Heart left ventricle (tissue), 16 donors: Measurements from ENCODE around the gene CALU. TPM values are rescaled to one million over a fixed set of nuclear protein-coding genes. Genes with fewer than 3 reads are reported as not detected.
A peak's percentile ranks its signal among the peaks of the same experiment; 100 is the strongest.

ENCODE experiments used
- ATAC-seq, 4 donors: fragments of 200-7000 bp; cut with Tn5 transposase; one replicate each; pipeline ENCODE4 v1.9.1; 2020 to 2022; ENCODE audit warnings: moderate library complexity in 4 of 4, mild to moderate bottlenecking in 3 of 4, moderate number of reproducible peaks in 1 of 4
- DNase-seq, 5 donors: peaks; one replicate each; pipeline ENCODE4 v3.0.0-alpha.2; 2020
- H3K27ac ChIP-seq, 12 donors: fragments of 200-600 bp; sonication (generic) in 4 of 12; one replicate each; pipeline versions ENCODE4 v1.5.0 to v1.8.0; 2016 to 2022; ENCODE audit warnings: mild to moderate bottlenecking in 2 of 12
- H3K27me3 ChIP-seq, 9 donors: fragments of 200-600 bp; sonication (generic) in 2 of 9; one replicate each; pipeline versions ENCODE4 v1.5.1 to v1.8.0; 2016 to 2022; ENCODE audit warnings: mild to moderate bottlenecking in 3 of 9
- H3K36me3 ChIP-seq, 9 donors: fragments of 200-600 bp; sonication (generic) in 2 of 9; one replicate each; pipeline versions ENCODE4 v1.5.0 to v1.8.0; 2018 to 2022; ENCODE audit warnings: mild to moderate bottlenecking in 2 of 9
- H3K4me1 ChIP-seq, 12 donors: fragments of 200-600 bp; sonication (generic) in 4 of 12; one replicate each; pipeline versions ENCODE4 v1.5.0 to v1.8.0; 2016 to 2022; ENCODE audit warnings: mild to moderate bottlenecking in 3 of 12
- H3K4me3 ChIP-seq, 12 donors: fragments of 200-600 bp; sonication (generic) in 4 of 12; one replicate each; pipeline versions ENCODE4 v1.5.0 to v1.8.0; 2017 to 2022; ENCODE audit warnings: mild to moderate bottlenecking in 9 of 12, moderate library complexity in 4 of 12
- H3K9me3 ChIP-seq, 12 donors: fragments of 200-600 bp; sonication (generic) in 4 of 12; one replicate each; pipeline versions ENCODE4 v1.5.0 to v1.8.0; 2016 to 2022; ENCODE audit warnings: mild to moderate bottlenecking in 1 of 12
- CTCF ChIP-seq, 12 donors: fragments of 200-600 bp; sonication (generic) in 4 of 12; IDR thresholded peaks; one replicate each; pipeline versions ENCODE4 v1.5.0 to v1.8.0; 2018 to 2022; ENCODE audit warnings: antibody characterized with exemption in 12 of 12, mild to moderate bottlenecking in 5 of 12
- POLR2A ChIP-seq, 2 donors: fragments of 450-650 bp; IDR thresholded peaks; one replicate each; pipeline ENCODE4 v1.6.1; 2017; ENCODE audit warnings: antibody characterized with exemption in 2 of 2, mild to moderate bottlenecking in 2 of 2, moderate library complexity in 2 of 2
- WGBS, 4 donors: extraction: QIAGEN DNeasy Blood & Tissue Kit in 2 of 4; methylation state at CpG; one replicate each; pipeline versions ENCODE4 v1.1.5 to v1.1.7; 2013 to 2018; 5-methylcytosine and 5-hydroxymethylcytosine counted together
- intact Hi-C, 10 donors: fragments of 100-400 bp; cut with DNase I; formaldehyde crosslinking; loops; one replicate each; pipeline versions ENCODE4 v1.11.1 to v1.14.2; 2022
- polyA plus RNA-seq, 2 donors: library from polyadenylated mRNA; stranded (reverse); fragments of 200-250 nt; gene quantifications; one replicate each; pipeline ENCODE4 v1.2.3, GENCODE V29; 2013
- total RNA-seq, 9 donors: library from RNA; depleted of rRNA in 2 of 9; stranded (reverse); fragments of >200 nt in 2 of 9; fragmentation: NEBNext Ultra II Directional in 3 of 9; extraction: Animal tissue kit (Norgen Biotek cat#: 25700) in 3 of 9; gene quantifications; one replicate each; pipeline versions ENCODE4 v1.1.0 to v1.2.4, GENCODE V29; 2016 to 2023
- donor health status: ischemic (EF 13 %, LVEDD 7.1; RV severe dilation, severe dysfunction).
- donor health status: healthy with polysubstance abuse.
- donor health status: DM: no; HTN: yes; CAD: no.
- donor health status: DM: no; HTN: no; CAD: no.
- donor health status: ischemic (EF 25% LVEDD 6.9; RV normal size, moderate dysfunction).
- donor health status: ischemic (EF 25% LVEDD 5.7; RV mildly dilated, moderate dysfunction).
- donor health status: healthy.
- donor health status: DM: yes; HTN: yes; CAD: no.
- donor health status: ischemic (EF 35%, LVEDD 5.7; RV mildly dilated, moderate dysfunction).
- donor health status: nonischemic (EF 11% LVEDD 7.7; RV severe dilation, severe dysfunction).
- donor health status: DM: yes; HTN: yes; CAD: no.
- donor health status: PGD.
- donor health status: ischemic (EF 29% LVEDD 5.4; RV normal size, mild dysfunction).
- donor health status: nonischemic (EF 23%, LVEDD 6.1; RV moderate dilation, normal function).

Gene CALU
- total and polyA plus RNA-seq, 11 donors, result 51.4 to 689 (median 257) TPM

GRCh38 chr7:128759242-128759641 lies 20.1 kb downstream of the CALU start:
- intact Hi-C loops, result loop anchor here in 2 of 10 donors (5.0 to 10.0 kb wide), 2 partner anchors 66 to 73 kb away; partner anchors contain the start of gene FLNC (in 1 of the 2)
- TF ChIP-seq CTCF (IDR thresholded peaks at IDR 0.05) (no peak), POLR2A (IDR thresholded peaks at IDR 0.05) (no peak)
- DNase-seq, result no peak
- Histone ChIP-seq H3K4me3 (no peak overlapping the region), H3K27me3 (no peaks in the 10 kb centered on the region), H3K36me3 (peaks cover 0 to 97% (median 83%) of the 10 kb centered on the region in 9 donors), H3K4me1 (peaks cover 0 to 26% (median 10%) of the 10 kb centered on the region in 12 donors), H3K9me3 (no peaks in the 10 kb centered on the region), H3K27ac (peak overlapping the region in 1 of 12 donors; percentile 1)
- ATAC-seq, result no peak

- TF ChIP-seq CTCF (IDR thresholded peaks at IDR 0.05), result no peak
- TF ChIP-seq POLR2A (IDR thresholded peaks at IDR 0.05), result no peak
- intact Hi-C loops, result no loop called here
- no peaks in the 10 kb centered on the region for H3K27me3 ChIP-seq
- no peak overlapping the region for H3K4me3 ChIP-seq
- DNase-seq (no peak), ATAC-seq (no peak)
- H3K27ac ChIP-seq, result peak overlapping the region in 1 of 12 donors; percentile 57
- H3K36me3 ChIP-seq, result peaks cover 0 to 100% (median 98%) of the 10 kb centered on the region in 9 donors
- no peaks in the 10 kb centered on the region for H3K9me3 ChIP-seq
- 68 to 76% (median 73%) methylated on average over 3 of the region's 3 CpGs for WGBS, 4 donors
- peaks cover 0 to 17% (median 4%) of the 10 kb centered on the region in 12 donors for H3K4me1 ChIP-seq
Measured at GRCh38 chr7:128763541-128763940, 24.4 kb downstream of the CALU start.

GRCh38 chr7:128767475-128768110 lies 28.4 kb downstream of the CALU start:
- intact Hi-C loops, result no loop called here
- ATAC-seq, result peak; percentile 62 to 75 (median 70)

More at GRCh38 chr7:128767475-128768110, 28.4 kb downstream of the CALU start:
- TF ChIP-seq CTCF (IDR thresholded peaks at IDR 0.05), result no peak
- no peak for TF ChIP-seq POLR2A (IDR thresholded peaks at IDR 0.05)
- H3K36me3 ChIP-seq, result peaks cover 0 to 100% (median 98%) of the 10 kb centered on the region in 9 donors
- peaks cover 0 to 29% (median 5%) of the 10 kb centered on the region in 12 donors for H3K4me1 ChIP-seq
- peak overlapping the region in 11 of 12 donors; percentile 18 to 76 (median 42) for H3K27ac ChIP-seq
- H3K9me3 ChIP-seq, result no peaks in the 10 kb centered on the region
- 84 to 86% (median 85%) methylated on average over 6 of the region's 6 CpGs for WGBS, 4 donors
- no peak overlapping the region for H3K4me3 ChIP-seq
- no peaks in the 10 kb centered on the region for H3K27me3 ChIP-seq
- no peak for DNase-seq
